GM12801 (cell line): ENCODE measurements around the gene LRRC75B.
"Not testable (repeated sequence)": the region's sequence is repeated elsewhere in the genome, so short reads cannot be mapped to it uniquely, and the experiment has no call there.

Experiments
- TF ChIP-seq, protein P1 (sequence below): IDR thresholded peaks from one replicate; pipeline ENCODE4 v1.5.1; 2011; ENCODE audit warnings: control low read depth; ENCODE audit not compliant: insufficient read length; ENCODE audit errors: extremely low read depth

Gene LRRC75B, protein sequence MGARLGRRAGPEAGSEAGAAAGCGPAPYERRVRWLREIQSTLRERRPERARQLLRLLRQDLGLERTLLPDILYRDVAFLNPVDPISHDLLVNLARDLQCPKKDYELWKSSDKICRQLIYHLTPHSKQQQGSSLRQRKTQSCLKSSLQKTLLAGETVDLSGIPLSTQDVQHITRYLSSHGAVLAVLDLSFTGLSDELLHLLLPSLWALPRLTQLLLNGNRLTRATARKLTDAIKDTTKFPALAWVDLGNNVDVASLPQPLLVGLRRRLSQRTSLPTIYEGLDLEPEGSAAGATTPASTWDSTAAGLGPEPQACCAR

DNA sequence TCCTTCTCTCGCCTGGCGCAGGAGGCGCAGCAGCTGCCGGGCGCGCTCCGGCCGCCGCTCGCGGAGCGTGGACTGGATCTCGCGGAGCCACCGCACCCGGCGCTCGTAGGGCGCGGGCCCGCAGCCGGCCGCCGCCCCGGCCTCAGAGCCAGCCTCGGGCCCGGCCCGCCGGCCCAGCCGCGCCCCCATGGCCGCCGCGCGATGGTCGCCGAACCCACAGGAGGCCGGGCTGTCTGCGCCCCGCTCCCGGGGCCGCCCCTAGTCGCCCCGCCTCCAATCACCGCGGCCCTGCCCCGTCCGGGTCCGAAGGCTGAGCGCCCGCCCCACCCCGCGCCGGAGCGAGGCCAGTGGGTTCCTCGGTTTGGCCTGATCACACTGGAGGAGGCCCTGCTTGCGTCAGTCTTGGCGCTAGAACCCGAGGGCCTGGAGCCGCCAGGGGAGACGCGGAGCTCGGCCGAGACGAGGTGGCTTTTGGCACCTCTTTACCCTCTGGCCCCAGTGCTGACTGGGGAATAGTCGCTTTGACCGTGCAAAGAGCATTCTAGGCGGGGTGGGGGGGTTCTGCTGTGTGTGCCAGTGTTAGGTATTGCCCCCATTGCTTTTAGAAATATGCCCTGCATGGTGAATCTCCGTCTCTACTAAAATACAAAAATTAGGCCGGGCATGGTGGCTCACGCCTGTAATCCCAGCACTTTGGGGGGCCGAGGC is at the start of gene LRRC75B:
Gene LRRC75B, minus strand, starts transcription at position 223 of the 708 bp plus-strand sequence. Its CDS starts 34 bp downstream, at position 189.
- TF ChIP-seq, protein P1, sequence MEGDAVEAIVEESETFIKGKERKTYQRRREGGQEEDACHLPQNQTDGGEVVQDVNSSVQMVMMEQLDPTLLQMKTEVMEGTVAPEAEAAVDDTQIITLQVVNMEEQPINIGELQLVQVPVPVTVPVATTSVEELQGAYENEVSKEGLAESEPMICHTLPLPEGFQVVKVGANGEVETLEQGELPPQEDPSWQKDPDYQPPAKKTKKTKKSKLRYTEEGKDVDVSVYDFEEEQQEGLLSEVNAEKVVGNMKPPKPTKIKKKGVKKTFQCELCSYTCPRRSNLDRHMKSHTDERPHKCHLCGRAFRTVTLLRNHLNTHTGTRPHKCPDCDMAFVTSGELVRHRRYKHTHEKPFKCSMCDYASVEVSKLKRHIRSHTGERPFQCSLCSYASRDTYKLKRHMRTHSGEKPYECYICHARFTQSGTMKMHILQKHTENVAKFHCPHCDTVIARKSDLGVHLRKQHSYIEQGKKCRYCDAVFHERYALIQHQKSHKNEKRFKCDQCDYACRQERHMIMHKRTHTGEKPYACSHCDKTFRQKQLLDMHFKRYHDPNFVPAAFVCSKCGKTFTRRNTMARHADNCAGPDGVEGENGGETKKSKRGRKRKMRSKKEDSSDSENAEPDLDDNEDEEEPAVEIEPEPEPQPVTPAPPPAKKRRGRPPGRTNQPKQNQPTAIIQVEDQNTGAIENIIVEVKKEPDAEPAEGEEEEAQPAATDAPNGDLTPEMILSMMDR = no peak

DNA sequence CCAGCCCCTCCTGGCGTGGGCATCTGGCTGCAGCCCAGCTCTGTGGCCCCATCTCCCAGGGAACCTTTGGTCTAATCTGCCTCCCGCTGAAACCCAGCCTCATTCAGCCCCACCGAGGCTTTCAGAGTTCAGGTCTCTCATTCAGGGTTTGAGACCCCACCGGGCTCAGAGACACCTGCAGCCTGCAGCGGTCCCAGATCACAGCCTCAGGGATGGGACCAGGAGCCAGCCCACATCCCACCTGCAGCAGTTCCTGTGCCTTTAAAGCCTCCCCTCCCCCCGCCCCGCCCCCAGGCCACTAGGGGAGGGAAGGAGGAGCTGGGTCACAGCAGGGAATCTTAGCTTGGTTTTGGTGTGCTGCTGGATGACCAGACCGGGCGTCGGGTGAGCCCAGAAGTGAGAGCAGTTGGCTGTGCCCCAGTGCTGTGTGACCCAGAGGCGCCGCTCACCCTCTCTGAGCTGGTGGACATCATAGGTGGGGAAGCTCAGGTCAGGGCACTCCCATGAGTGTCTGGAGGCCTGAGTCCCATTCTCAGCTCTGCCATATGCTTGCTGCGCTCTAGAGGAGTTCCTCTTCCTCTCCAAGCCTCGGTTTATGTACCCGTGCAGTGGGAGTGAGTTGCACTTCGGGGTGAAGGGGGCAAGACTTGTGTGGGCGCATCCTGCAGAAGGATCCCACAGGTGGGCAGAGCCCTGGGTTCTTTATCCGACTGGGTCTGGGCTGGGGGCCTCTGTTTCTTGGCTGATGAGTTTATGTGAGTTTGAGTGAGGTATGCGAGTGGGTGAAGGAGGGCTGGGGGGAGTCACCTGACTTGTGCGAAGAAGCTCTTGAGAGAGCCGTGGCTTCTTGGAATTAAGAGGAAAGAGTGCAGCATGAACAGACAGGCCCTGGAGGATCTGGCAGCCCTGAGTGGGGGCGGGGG is 10.2 kb upstream of the LRRC75B start, which contains the start of gene GGT1:
Gene GGT1, plus strand, starts transcription at position 347 of the 923 bp plus-strand sequence. CDS start 7,889 bp downstream, outside the sequence.
- TF ChIP-seq, protein P1 = not testable (repeated sequence)

DNA sequence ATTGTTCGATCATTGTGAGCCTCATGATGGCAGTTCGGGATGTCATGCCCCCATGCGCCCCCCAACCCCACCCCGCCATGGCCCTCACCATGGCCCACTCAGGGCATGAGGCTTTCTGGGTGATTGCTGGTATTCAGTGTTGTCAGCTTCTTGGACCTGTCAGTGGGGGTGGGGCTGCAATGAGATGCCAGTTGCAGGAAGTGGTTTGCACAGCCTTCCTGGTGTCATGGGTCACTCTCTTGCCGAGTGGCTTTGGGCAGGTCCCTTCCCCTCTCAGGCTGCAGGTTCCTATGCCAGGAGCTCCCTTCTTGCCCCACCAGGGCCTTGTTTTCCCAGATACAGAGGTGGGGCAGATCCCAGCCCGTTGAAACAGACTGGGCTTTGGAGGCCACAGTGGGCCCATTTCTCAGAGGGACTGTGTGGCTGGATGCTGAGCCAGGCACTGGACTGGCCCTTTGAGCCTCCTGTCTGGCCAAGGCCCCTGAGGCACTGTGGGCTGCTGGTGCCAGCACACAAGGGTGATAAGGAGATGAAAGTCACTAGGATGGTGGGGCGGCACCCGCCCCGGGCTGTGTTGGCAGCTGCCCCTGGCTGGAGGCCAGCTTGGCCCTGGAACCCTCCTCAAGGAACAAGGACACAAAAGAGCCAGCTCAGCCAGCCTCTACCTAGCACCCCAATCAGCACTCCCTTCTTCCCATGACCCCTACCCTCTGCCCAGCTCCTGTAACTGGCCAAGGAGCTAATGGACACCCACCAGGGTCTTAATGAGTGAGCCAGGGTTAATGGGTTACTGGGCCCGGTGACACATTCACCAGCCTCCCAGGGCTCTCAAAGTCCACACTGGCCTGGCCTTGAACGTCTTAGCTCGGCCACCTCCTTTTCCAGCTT is 8.6 kb upstream of the LRRC75B start:
- TF ChIP-seq, protein P1 = no peak

DNA sequence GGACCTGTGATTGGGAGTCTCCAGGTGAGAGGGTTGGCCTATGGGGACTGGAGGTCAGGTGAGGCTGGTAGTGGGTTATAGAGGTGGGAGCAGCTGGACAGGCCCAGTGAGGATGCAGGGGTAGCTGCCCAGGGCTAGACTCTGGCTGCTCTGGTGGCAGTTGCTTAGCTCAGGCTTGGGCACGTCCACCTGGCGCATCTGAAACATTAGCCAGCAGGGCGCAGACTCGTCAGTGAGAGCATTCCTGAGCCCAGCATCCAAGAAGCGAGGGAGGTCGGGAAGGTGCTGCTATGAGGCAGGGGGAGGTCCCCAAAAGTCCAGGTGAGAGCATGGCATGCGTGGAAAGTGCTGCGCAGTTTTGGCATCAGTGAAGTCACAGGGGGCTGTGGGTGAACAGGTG is 6.6 kb upstream of the LRRC75B start:
- TF ChIP-seq, protein P1 = no peak

GRCh38 chr22:24595863-24596262 is 3.0 kb upstream of the LRRC75B start:
- TF ChIP-seq, protein P1 = no peak

- TF ChIP-seq, protein P1 = no peak
These were observed 2.4 kb upstream of the LRRC75B start for GRCh38 chr22:24595228-24595627.
